ENCODE measurements around the gene PDLIM1.

Gene PDLIM1

GRCh38 chr10:95290461-95291364 lies at the start of gene PDLIM1:
TSS of gene PDLIM1 (minus strand) at chr10:95291003. CDS start at chr10:95290915, 88 bp downstream.
- Mint-ChIP-seq H3K4me1 (peaks cover 81% of the 10 kb centered on the region), H3K36me3 (ENCODE audit: low read depth) (no peaks in the 10 kb centered on the region), H3K27ac (peak within 1 kb of the TSS; percentile 58), H3K27me3 (ENCODE audit: low read depth, poor library complexity) (peaks cover 9% of the 10 kb centered on the region), H3K9me3 (no peaks in the 10 kb centered on the region), H3K4me3 (peak within 1 kb of the TSS; percentile 94)
- no peak for TF ChIP-seq CTCF (IDR thresholded peaks at IDR 0.05)
- peak; percentile 77 for DNase-seq

- Mint-ChIP-seq H3K4me3 (no peak overlapping the region), H3K9me3 (no peaks in the 10 kb centered on the region), H3K27me3 (ENCODE audit: low read depth, poor library complexity) (peaks cover 5% of the 10 kb centered on the region), H3K4me1 (peaks cover 48% of the 10 kb centered on the region), H3K27ac (no peak overlapping the region), H3K36me3 (ENCODE audit: low read depth) (no peaks in the 10 kb centered on the region)
- no peak for DNase-seq
- no peak for TF ChIP-seq CTCF (IDR thresholded peaks at IDR 0.05)
Measured at GRCh38 chr10:95339863-95340262, 49.1 kb upstream of the PDLIM1 start.

GRCh38 chr10:95337423-95338160 lies 46.8 kb upstream of the PDLIM1 start:
- no peak for TF ChIP-seq CTCF (IDR thresholded peaks at IDR 0.05)
- peak; percentile 39 for DNase-seq
- H3K36me3 Mint-ChIP-seq (ENCODE audit: low read depth), result no peaks in the 10 kb centered on the region
- peaks cover 57% of the 10 kb centered on the region for H3K4me1 Mint-ChIP-seq
- H3K27me3 Mint-ChIP-seq (ENCODE audit: low read depth, poor library complexity), result peaks cover 5% of the 10 kb centered on the region
- H3K4me3 Mint-ChIP-seq, result peak overlapping the region; percentile 1
- H3K9me3 Mint-ChIP-seq, result no peaks in the 10 kb centered on the region
- peak overlapping the region; percentile 88 for H3K27ac Mint-ChIP-seq

- H3K27ac Mint-ChIP-seq, result peak overlapping the region; percentile 93
- H3K9me3 Mint-ChIP-seq, result no peaks in the 10 kb centered on the region
- H3K4me1 Mint-ChIP-seq, result peaks cover 60% of the 10 kb centered on the region
- H3K36me3 Mint-ChIP-seq (ENCODE audit: low read depth), result no peaks in the 10 kb centered on the region
- no peak for TF ChIP-seq CTCF (IDR thresholded peaks at IDR 0.05)
- H3K4me3 Mint-ChIP-seq, result peak overlapping the region; percentile 21
- no peak for DNase-seq
- H3K27me3 Mint-ChIP-seq (ENCODE audit: low read depth, poor library complexity), result peaks cover 5% of the 10 kb centered on the region
Measured at GRCh38 chr10:95336702-95337101, 45.9 kb upstream of the PDLIM1 start.

GRCh38 chr10:95335933-95336699 lies 45.3 kb upstream of the PDLIM1 start:
- DNase-seq, result no peak
- Mint-ChIP-seq H3K36me3 (ENCODE audit: low read depth) (peaks cover 4% of the 10 kb centered on the region), H3K4me1 (peaks cover 57% of the 10 kb centered on the region), H3K4me3 (no peak overlapping the region), H3K27me3 (ENCODE audit: low read depth, poor library complexity) (peaks cover 5% of the 10 kb centered on the region), H3K27ac (peak overlapping the region; percentile 93), H3K9me3 (no peaks in the 10 kb centered on the region)
- no peak for TF ChIP-seq CTCF (IDR thresholded peaks at IDR 0.05)

Data from nephron progenitor cell (in vitro differentiated cells).